Natural killer cell (primary cell): ENCODE data around the gene SEC61G. TPM values are rescaled to one million over a fixed set of nuclear protein-coding genes. Genes with fewer than 3 reads are reported as not detected.

Source experiments
- ATAC-seq, 3 donors: fragments of 150-1000 bp in 2 of 3; fragments of 200-7000 bp in 1 of 3; cut with Tn5 transposase; 1 replicate in 1 of 3; 2 replicates in 2 of 3; pipeline ENCODE4 v1.10.0; 2021; ENCODE audit warnings: mild to moderate bottlenecking in 2 of 3, moderate library complexity in 2 of 3
- DNase-seq, 2 donors: peaks; one replicate each; pipeline versions ENCODE4 v3.0.0 to v3.0.0-alpha.2; 2013 to 2021; ENCODE audit warnings: mixed read lengths in 1 of 2
- H3K27ac ChIP-seq: one replicate; pipeline ENCODE4 v1.5.1; 2013; ENCODE audit warnings: mild to moderate bottlenecking, low read length
- H3K27me3 ChIP-seq: one replicate; pipeline ENCODE4 v1.6.1; 2013; ENCODE audit warnings: low read length; ENCODE audit not compliant: control insufficient read depth, insufficient read depth
- H3K36me3 ChIP-seq: one replicate; pipeline ENCODE4 v1.6.1; 2013; ENCODE audit warnings: low read length; ENCODE audit not compliant: control insufficient read depth, insufficient read depth
- H3K4me1 ChIP-seq: one replicate; pipeline ENCODE4 v1.6.1; 2013; ENCODE audit warnings: low read length; ENCODE audit not compliant: control insufficient read depth, insufficient read depth
- H3K4me3 ChIP-seq: one replicate; pipeline ENCODE4 v1.5.1; 2013; ENCODE audit warnings: low read length
- H3K9me3 ChIP-seq: one replicate; pipeline ENCODE4 v1.6.1; 2013; ENCODE audit warnings: low read length; ENCODE audit not compliant: control insufficient read depth, insufficient read depth
- H3K27ac Mint-ChIP-seq, 2 donors: one replicate each; pipeline ENCODE4 v1.8.0; 2022; ENCODE audit warnings: mild to moderate bottlenecking in 2 of 2, mixed read lengths in 2 of 2, moderate library complexity in 1 of 2
- H3K27me3 Mint-ChIP-seq, 2 donors: one replicate each; pipeline ENCODE4 v1.8.0; 2022; ENCODE audit warnings: low read depth in 2 of 2, mixed read lengths in 2 of 2
- H3K36me3 Mint-ChIP-seq: one replicate; pipeline ENCODE4 v1.8.0; 2022; ENCODE audit warnings: mixed read lengths
- H3K4me1 Mint-ChIP-seq, 2 donors: one replicate each; pipeline ENCODE4 v1.8.0; 2022; ENCODE audit warnings: mixed read lengths in 2 of 2
- H3K4me3 Mint-ChIP-seq: one replicate; pipeline ENCODE4 v1.8.0; 2022; ENCODE audit warnings: mild to moderate bottlenecking, moderate library complexity, mixed read lengths
- H3K9me3 Mint-ChIP-seq, 2 donors: one replicate each; pipeline ENCODE4 v1.8.0; 2022; ENCODE audit warnings: mixed read lengths in 2 of 2
- WGBS: methylation state at CpG from one replicate; pipeline ENCODE4 v1.1.7; 2013; ENCODE audit warnings: missing lambda C conversion rate; ENCODE audit not compliant: insufficient coverage; 5-methylcytosine and 5-hydroxymethylcytosine counted together
- intact Hi-C: fragments of 100-400 bp; cut with micrococcal nuclease; formaldehyde crosslinking; loops from one replicate; pipeline ENCODE4 v1.14.2; 2022
- total RNA-seq, 4 donors: library from RNA; stranded (reverse); fragments of 120-200 nt in 1 of 4; gene quantifications; one replicate each; pipeline versions ENCODE4 v1.2.3 to v1.2.4, GENCODE V29; 2013 to 2022
- TF ChIP-seq, protein P1 (sequence below): fragments of 200-600 bp; IDR thresholded peaks from one replicate; pipeline ENCODE4 v1.8.0; 2022; ENCODE audit warnings: antibody characterized with exemption

The SEC61G gene
- total RNA-seq, 3 donors from 2014 or later (not counting 1 experiment from before 2014, with no cell fraction given): 38.4 to 54.1 (median 41.0) TPM

DNA sequence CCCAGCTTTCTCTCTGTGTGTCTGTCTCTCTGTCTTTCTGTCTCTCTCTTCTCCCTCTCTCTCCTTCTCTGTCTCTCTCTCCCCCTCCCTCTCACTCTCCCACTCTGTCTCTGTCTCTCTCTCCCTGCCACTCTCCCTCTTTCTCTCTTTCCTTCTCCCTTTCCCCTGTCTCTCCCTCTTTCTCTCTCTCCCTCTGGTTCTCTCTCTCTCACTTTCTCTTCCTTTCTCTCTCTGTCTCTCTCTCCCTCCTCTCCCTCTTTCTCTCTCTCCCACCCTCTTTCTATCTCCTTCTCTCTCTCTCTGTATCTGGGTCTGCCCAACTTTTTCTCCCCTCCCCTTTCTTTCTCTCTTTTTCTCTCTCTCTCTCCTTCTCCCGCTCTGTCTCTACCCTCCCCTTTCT is 36.5 kb downstream of the SEC61G start:
- no peaks in the 10 kb centered on the region for H3K9me3 ChIP-seq
- Mint-ChIP-seq H3K27me3 (peaks cover 0 to 3% of the 10 kb centered on the region in 2 donors), H3K4me1 (peaks cover 0 to 4% of the 10 kb centered on the region in 2 donors), H3K4me3 (no peak overlapping the region), H3K36me3 (no peaks in the 10 kb centered on the region), H3K9me3 (peaks cover 3 to 12% of the 10 kb centered on the region in 2 donors), H3K27ac (no peak overlapping the region)
- intact Hi-C loops: no loop called here
- TF ChIP-seq, protein P1, sequence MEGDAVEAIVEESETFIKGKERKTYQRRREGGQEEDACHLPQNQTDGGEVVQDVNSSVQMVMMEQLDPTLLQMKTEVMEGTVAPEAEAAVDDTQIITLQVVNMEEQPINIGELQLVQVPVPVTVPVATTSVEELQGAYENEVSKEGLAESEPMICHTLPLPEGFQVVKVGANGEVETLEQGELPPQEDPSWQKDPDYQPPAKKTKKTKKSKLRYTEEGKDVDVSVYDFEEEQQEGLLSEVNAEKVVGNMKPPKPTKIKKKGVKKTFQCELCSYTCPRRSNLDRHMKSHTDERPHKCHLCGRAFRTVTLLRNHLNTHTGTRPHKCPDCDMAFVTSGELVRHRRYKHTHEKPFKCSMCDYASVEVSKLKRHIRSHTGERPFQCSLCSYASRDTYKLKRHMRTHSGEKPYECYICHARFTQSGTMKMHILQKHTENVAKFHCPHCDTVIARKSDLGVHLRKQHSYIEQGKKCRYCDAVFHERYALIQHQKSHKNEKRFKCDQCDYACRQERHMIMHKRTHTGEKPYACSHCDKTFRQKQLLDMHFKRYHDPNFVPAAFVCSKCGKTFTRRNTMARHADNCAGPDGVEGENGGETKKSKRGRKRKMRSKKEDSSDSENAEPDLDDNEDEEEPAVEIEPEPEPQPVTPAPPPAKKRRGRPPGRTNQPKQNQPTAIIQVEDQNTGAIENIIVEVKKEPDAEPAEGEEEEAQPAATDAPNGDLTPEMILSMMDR: no peak
- no peaks in the 10 kb centered on the region for H3K36me3 ChIP-seq
- no peaks in the 10 kb centered on the region for H3K27me3 ChIP-seq
- ATAC-seq: no peak
- no peak for DNase-seq
- no peak overlapping the region for H3K4me3 ChIP-seq
- no peaks in the 10 kb centered on the region for H3K4me1 ChIP-seq
- WGBS: 95% methylated on average over 1 of the region's 1 CpG
- no peak overlapping the region for H3K27ac ChIP-seq

DNA sequence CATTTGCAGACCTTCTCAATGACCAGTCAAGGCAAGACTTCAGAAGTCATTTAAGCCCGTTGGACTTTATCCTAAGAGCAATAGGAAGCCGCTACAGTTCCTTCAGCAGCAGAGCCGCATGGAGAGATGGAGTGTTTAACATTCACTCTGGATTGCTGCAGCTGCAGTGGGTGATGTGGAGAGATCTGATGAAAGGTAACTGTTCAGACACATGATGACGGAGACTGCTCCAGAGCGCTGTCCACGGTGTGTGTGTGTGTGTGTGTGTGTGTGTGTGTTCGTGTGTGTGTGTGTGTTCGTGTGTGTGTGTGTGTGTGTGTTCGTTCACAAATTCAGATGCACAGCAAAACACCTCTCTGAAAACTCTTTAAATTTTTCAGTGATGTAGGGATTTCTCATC is 37.0 kb downstream of the SEC61G start:
- no peaks in the 10 kb centered on the region for H3K36me3 Mint-ChIP-seq
- no peak overlapping the region for H3K4me3 ChIP-seq
- H3K27me3 Mint-ChIP-seq: peaks cover 0 to 3% of the 10 kb centered on the region in 2 donors
- no peaks in the 10 kb centered on the region for H3K27me3 ChIP-seq
- DNase-seq: no peak
- no peaks in the 10 kb centered on the region for H3K4me1 ChIP-seq
- peaks cover 3 to 12% of the 10 kb centered on the region in 2 donors for H3K9me3 Mint-ChIP-seq
- no peaks in the 10 kb centered on the region for H3K9me3 ChIP-seq
- H3K4me3 Mint-ChIP-seq: no peak overlapping the region
- ATAC-seq: no peak
- H3K36me3 ChIP-seq: no peaks in the 10 kb centered on the region
- TF ChIP-seq, protein P1: no peak
- intact Hi-C loops: no loop called here
- 82% methylated on average over 6 of the region's 9 CpGs for WGBS
- H3K27ac ChIP-seq: no peak overlapping the region
- H3K27ac Mint-ChIP-seq: no peak overlapping the region
- H3K4me1 Mint-ChIP-seq: peaks cover 0 to 4% of the 10 kb centered on the region in 2 donors

DNA sequence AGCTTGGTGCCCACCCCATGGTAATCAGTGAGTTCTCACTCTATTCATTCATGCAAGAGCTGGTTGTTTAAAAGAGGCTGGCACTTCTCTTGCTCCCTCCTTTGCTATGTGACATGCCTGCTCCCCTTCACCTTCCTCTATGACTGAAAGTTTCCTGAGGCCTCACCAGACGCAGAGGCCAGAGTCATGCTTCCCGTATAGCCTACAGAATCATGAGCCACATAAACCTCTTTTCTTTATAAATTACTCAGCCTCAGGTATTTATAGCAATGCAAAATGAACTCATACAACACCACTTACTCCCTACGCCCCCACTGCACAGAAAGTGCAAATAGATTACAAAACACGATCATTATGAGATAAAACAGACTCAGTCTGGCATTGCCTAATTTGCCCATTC is 39.0 kb downstream of the SEC61G start:
- Histone ChIP-seq H3K27me3 (no peaks in the 10 kb centered on the region), H3K4me3 (no peak overlapping the region), H3K27ac (no peak overlapping the region), H3K9me3 (no peaks in the 10 kb centered on the region), H3K4me1 (no peaks in the 10 kb centered on the region), H3K36me3 (no peaks in the 10 kb centered on the region)
- H3K36me3 Mint-ChIP-seq: no peaks in the 10 kb centered on the region
- no peak for ATAC-seq
- no peak for DNase-seq
- peaks cover 0 to 3% of the 10 kb centered on the region in 2 donors for H3K27me3 Mint-ChIP-seq
- H3K4me3 Mint-ChIP-seq: no peak overlapping the region
- intact Hi-C loops: no loop called here
- peaks cover 3 to 12% of the 10 kb centered on the region in 2 donors for H3K9me3 Mint-ChIP-seq
- H3K4me1 Mint-ChIP-seq: peaks cover 0 to 4% of the 10 kb centered on the region in 2 donors
- TF ChIP-seq, protein P1: no peak
- 63% methylated on average over 4 of the region's 4 CpGs for WGBS
- no peak overlapping the region for H3K27ac Mint-ChIP-seq

DNA sequence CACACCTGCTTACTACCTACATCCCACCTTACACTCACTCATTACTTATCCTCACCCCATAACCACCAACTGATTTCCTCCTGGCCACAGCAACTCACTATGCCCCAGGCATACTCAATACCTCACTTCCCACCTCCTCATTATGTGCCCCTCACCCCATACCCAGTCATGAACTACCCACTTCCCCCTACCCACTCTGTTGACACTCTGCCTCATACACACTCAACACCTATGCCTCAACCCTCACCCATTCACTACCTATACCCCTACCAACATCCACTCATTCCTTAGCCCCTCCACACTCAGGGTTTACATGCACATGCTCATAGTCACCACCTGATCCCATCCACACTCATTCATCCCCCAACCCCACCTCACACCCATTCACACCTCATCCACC is 39.6 kb downstream of the SEC61G start:
- no peak for DNase-seq
- peaks cover 0 to 4% of the 10 kb centered on the region in 2 donors for H3K4me1 Mint-ChIP-seq
- H3K27ac ChIP-seq: no peak overlapping the region
- no peaks in the 10 kb centered on the region for H3K27me3 ChIP-seq
- no peaks in the 10 kb centered on the region for H3K36me3 ChIP-seq
- peaks cover 3 to 12% of the 10 kb centered on the region in 2 donors for H3K9me3 Mint-ChIP-seq
- H3K4me3 Mint-ChIP-seq: no peak overlapping the region
- TF ChIP-seq, protein P1: no peak
- H3K4me3 ChIP-seq: no peak overlapping the region
- ATAC-seq: no peak
- H3K27me3 Mint-ChIP-seq: peaks cover 0 to 3% of the 10 kb centered on the region in 2 donors
- intact Hi-C loops: no loop called here
- no peak overlapping the region for H3K27ac Mint-ChIP-seq
- no peaks in the 10 kb centered on the region for H3K36me3 Mint-ChIP-seq
- no peaks in the 10 kb centered on the region for H3K4me1 ChIP-seq
- H3K9me3 ChIP-seq: no peaks in the 10 kb centered on the region
